Calu3 (cell line): Measurements from ENCODE around the gene NAALAD2. TPM values are rescaled to one million over a fixed set of nuclear protein-coding genes. Genes with fewer than 3 reads are reported as not detected.
A peak's percentile ranks its signal among the peaks of the same experiment; 100 is the strongest.
"Not testable (repeated sequence)": the region's sequence is repeated elsewhere in the genome, so short reads cannot be mapped to it uniquely, and the experiment has no call there.

ENCODE experiments used
- BruUV-seq: library from RNA; stranded (reverse); fragments of 400-500 nt; replicated peaks from 2 replicates; lab custom pipeline; 2021; lab: Mats Ljungman, UMichigan
- CTCF ChIA-PET: fragments of 300-600 bp; sonication (Branson Sonifier 250); formaldehyde crosslinking; loops from one replicate; lab custom pipeline; 2022; ENCODE audit warnings: antibody characterized with exemption; lab: Charles Lee
- DNase-seq: peaks from one replicate; pipeline ENCODE4 v3.0.0; 2022
- H3K27ac Mint-ChIP-seq: one replicate; pipeline ENCODE4 v1.8.0; 2022; ENCODE audit warnings: mixed read lengths; ENCODE audit not compliant: unreplicated experiment
- H3K27me3 Mint-ChIP-seq: one replicate; pipeline ENCODE4 v1.8.0; 2022; ENCODE audit warnings: mixed read lengths; ENCODE audit not compliant: unreplicated experiment
- H3K36me3 Mint-ChIP-seq: one replicate; pipeline ENCODE4 v1.8.0; 2022; ENCODE audit warnings: mild to moderate bottlenecking, moderate library complexity, mixed read lengths; ENCODE audit not compliant: insufficient read depth, unreplicated experiment
- H3K4me1 Mint-ChIP-seq: one replicate; pipeline ENCODE4 v1.8.0; 2022; ENCODE audit warnings: mild to moderate bottlenecking, low read depth, mixed read lengths; ENCODE audit not compliant: unreplicated experiment
- H3K4me3 Mint-ChIP-seq: one replicate; pipeline ENCODE4 v1.8.0; 2022; ENCODE audit warnings: mild to moderate bottlenecking, low read depth, moderate library complexity, mixed read lengths; ENCODE audit not compliant: unreplicated experiment
- H3K9me3 Mint-ChIP-seq: one replicate; pipeline ENCODE4 v1.8.0; 2022; ENCODE audit warnings: low read depth, mixed read lengths; ENCODE audit not compliant: unreplicated experiment
- intact Hi-C: fragments of 100-400 bp; cut with micrococcal nuclease; formaldehyde crosslinking; loops from one replicate; pipeline ENCODE4 v1.10.0; 2022; ENCODE audit not compliant: unreplicated experiment
- total RNA-seq: library from RNA; stranded (reverse); gene quantifications from 2 replicates; pipeline ENCODE4 v1.2.3, GENCODE V29; 2022
- TF ChIP-seq, protein P1 (sequence below): fragments of 200-600 bp; IDR thresholded peaks from one replicate; pipeline ENCODE4 v1.8.0; 2022; ENCODE audit warnings: antibody characterized with exemption; ENCODE audit not compliant: unreplicated experiment

Gene NAALAD2
- total RNA-seq, 1 experiment from 2014 or later: 0.38 TPM

DNA sequence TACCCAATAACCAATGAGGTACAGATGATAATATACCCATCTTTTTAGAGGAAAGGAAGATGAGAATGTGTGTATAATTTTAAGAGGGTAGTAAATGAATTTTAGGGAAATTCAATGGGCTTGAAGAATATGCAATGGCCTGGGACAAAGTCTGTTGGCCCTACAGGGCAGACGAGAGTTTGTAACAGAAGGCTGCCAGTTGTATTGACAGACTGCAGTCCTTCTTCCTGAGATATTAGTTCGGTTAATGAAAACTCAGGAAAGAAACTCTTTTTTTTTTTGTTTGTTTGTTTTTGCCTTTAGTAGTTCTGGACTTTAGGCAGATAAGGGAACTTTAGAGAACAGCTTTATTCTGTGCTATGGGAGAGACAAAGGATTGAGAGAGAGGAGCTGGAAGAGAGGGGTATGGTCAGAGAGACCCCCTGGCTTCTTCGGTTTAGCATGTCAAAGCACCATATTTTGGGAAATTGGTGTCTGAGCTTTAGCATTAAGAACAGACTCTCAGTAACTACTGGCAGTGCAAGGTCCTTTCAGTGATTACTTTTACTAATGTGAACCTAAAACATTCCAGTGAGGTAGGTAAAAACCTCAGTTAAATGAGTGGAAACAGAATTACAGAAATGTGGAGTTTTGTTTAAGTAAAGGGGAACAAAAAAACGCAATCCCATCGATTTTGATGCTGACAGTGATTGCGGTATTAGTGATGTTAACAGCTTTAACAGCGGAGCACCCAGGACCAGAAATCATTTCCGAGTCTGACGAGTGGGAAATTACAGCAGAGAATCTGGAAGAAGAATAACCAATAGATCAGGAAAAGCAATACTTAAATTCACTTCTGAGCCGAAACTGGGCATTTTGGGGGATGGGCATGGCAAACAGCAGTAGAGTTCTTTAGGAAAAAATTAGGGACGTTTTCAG is 644 bp upstream of the NAALAD2 start:
- Mint-ChIP-seq H3K36me3 (peaks cover 10% of the 10 kb centered on the region), H3K4me1 (peaks cover 9% of the 10 kb centered on the region), H3K9me3 (no peaks in the 10 kb centered on the region), H3K27me3 (no peaks in the 10 kb centered on the region), H3K4me3 (peak overlapping the region; percentile 68), H3K27ac (no peak overlapping the region)
- DNase-seq: no peak
- CTCF ChIA-PET: interaction anchor here (0.9 kb wide), 1 partner anchor 18 kb away, joined by 3 read pairs; no protein-coding TSS in a partner anchor
- intact Hi-C loops: no loop called here
- BruUV-seq: no TSS peak
- TF ChIP-seq, protein P1, sequence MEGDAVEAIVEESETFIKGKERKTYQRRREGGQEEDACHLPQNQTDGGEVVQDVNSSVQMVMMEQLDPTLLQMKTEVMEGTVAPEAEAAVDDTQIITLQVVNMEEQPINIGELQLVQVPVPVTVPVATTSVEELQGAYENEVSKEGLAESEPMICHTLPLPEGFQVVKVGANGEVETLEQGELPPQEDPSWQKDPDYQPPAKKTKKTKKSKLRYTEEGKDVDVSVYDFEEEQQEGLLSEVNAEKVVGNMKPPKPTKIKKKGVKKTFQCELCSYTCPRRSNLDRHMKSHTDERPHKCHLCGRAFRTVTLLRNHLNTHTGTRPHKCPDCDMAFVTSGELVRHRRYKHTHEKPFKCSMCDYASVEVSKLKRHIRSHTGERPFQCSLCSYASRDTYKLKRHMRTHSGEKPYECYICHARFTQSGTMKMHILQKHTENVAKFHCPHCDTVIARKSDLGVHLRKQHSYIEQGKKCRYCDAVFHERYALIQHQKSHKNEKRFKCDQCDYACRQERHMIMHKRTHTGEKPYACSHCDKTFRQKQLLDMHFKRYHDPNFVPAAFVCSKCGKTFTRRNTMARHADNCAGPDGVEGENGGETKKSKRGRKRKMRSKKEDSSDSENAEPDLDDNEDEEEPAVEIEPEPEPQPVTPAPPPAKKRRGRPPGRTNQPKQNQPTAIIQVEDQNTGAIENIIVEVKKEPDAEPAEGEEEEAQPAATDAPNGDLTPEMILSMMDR: no peak

DNA sequence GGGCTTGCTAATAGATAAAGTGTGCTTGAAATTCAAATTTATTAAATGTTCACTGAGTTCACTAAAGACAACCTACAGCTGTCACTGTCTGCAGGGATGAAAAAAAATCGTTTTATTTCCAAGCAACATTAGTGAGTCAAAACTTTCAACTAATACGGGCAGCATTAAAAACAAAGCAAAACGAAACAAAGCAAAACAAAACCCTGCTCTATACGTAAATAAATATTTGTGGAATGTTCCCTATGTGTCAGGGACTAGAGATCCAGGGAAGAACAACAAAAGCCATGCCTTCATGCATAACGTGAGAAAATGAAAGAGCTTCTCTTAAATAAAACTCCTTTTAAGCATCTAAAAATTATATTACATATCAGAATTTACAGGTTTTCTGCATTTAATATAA is 553 bp downstream of the NAALAD2 start:
- Mint-ChIP-seq H3K27ac (no peak overlapping the region), H3K4me3 (peak overlapping the region; percentile 68), H3K4me1 (peaks cover 9% of the 10 kb centered on the region), H3K36me3 (peaks cover 10% of the 10 kb centered on the region), H3K27me3 (no peaks in the 10 kb centered on the region), H3K9me3 (no peaks in the 10 kb centered on the region)
- CTCF ChIA-PET: interaction anchor here (0.9 kb wide), 1 partner anchor 19 kb away, joined by 3 read pairs; no protein-coding TSS in a partner anchor
- TF ChIP-seq, protein P1: no peak
- intact Hi-C loops: no loop called here
- no peak for DNase-seq
- no TSS peak for BruUV-seq

DNA sequence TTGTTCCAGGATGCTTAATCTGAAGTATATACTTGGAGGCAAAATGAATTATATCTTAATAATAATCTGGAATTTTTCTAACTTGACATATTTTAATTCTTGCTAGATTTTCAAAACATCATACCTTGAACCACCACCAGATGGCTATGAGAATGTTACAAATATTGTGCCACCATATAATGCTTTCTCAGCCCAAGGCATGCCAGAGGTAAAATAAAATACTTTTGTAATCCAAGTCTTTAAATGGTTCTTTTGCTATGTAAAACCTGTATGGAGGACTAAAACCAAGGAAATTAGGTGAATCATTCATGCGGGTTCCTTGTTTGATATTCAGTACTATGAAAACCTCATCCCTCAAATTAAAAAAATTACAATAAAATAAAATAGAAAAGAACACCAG is 14.4 kb downstream of the NAALAD2 start:
- H3K27me3 Mint-ChIP-seq: no peaks in the 10 kb centered on the region
- H3K36me3 Mint-ChIP-seq: no peaks in the 10 kb centered on the region
- H3K4me3 Mint-ChIP-seq: no peak overlapping the region
- BruUV-seq: no TSS peak
- CTCF ChIA-PET: no interaction called here
- H3K4me1 Mint-ChIP-seq: peaks cover 15% of the 10 kb centered on the region
- no peaks in the 10 kb centered on the region for H3K9me3 Mint-ChIP-seq
- no peak for DNase-seq
- TF ChIP-seq, protein P1: no peak
- intact Hi-C loops: no loop called here
- H3K27ac Mint-ChIP-seq: no peak overlapping the region

DNA sequence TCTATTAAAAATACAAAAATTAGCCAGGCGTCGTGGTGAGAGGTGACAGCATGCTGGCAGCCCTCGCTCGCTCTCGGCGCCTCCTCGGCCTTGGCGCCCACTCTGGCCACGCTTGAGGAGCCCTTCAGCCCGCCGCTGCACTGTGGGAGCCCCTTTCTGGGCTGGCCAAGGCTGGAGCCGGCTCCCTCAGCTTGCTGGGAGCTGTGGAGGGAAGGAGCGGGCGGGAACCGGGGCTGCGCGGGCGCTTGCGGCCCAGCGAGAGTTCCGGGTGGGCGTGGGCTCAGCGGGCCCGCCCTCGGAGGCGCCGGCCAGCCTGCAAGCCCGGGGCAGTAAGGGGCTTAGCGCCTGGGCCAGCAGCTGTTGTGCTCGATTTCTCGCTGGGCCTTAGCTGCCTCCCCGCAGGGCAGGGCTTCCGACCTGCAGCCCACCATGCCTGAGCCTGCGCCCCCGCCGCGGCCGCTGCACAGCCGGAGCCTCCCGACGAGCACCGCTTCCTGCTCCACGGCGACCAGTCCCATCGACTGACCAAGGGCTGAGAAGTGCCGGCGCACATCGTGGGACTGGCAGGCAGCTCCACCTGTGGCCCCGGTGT is 32.6 kb downstream of the NAALAD2 start:
- H3K9me3 Mint-ChIP-seq, H3K4me3 Mint-ChIP-seq, intact Hi-C loops, H3K27ac Mint-ChIP-seq, H3K4me1 Mint-ChIP-seq, H3K36me3 Mint-ChIP-seq, H3K27me3 Mint-ChIP-seq, BruUV-seq, DNase-seq: not testable (repeated sequence)
- CTCF ChIA-PET: interaction anchor here (0.6 kb wide), 1 partner anchor 636 kb away, joined by 13 read pairs; no protein-coding TSS in a partner anchor

DNA sequence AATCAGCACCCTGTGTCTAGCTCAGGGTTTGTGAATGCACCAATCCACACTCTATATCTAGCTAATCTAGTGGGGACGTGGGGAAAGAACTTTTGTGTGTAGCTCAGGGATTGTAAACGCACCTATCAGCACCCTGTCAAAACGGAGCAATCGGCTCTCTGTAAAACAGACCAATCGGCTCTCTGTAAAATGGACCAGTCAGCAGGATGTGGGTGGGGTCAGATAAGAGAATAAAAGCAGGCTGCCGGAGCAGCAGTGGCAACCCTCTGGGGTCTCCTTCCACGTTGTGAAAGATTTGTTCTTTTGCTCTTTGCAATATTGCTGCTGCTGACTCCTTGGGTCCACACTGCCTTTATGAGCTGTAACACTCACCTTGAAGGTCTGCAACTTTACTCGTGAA is 33.2 kb downstream of the NAALAD2 start:
- intact Hi-C loops, BruUV-seq, H3K27me3 Mint-ChIP-seq, H3K27ac Mint-ChIP-seq, H3K4me1 Mint-ChIP-seq, DNase-seq, H3K9me3 Mint-ChIP-seq, H3K4me3 Mint-ChIP-seq, H3K36me3 Mint-ChIP-seq: not testable (repeated sequence)
- CTCF ChIA-PET: interaction anchor here (0.6 kb wide), 1 partner anchor 636 kb away, joined by 13 read pairs; no protein-coding TSS in a partner anchor
